ACC112 (cell line): ENCODE results near the gene NID1.
"Not testable (repeated sequence)": the region's sequence is repeated elsewhere in the genome, so short reads cannot be mapped to it uniquely, and the experiment has no call there.

ENCODE experiments used
- H2AFZ ChIP-seq: fragments of 200-600 bp; sonication (generic); one replicate; pipeline ENCODE4 v1.6.0; 2017; ENCODE audit warnings: antibody characterized with exemption, low read length; ENCODE audit not compliant: unreplicated experiment
- H3K27ac ChIP-seq: fragments of 200-600 bp; sonication (generic); 2 replicates; pipeline ENCODE4 v1.5.1; 2014; ENCODE audit warnings: low read depth, mild to moderate bottlenecking, antibody characterized with exemption, low read length, moderate library complexity
- H3K27me3 ChIP-seq: fragments of 200-600 bp; sonication (generic); 2 replicates; pipeline ENCODE4 v1.6.1; 2014; ENCODE audit warnings: mild to moderate bottlenecking, antibody characterized with exemption, low read length, moderate library complexity, mixed read lengths; ENCODE audit not compliant: insufficient read depth
- H3K36me3 ChIP-seq: fragments of 200-600 bp; sonication (generic); 2 replicates; pipeline ENCODE4 v1.6.1; 2016; ENCODE audit warnings: mild to moderate bottlenecking, antibody characterized with exemption, low read length, moderate library complexity, mixed read lengths; ENCODE audit not compliant: insufficient read depth
- H3K4me1 ChIP-seq: fragments of 200-600 bp; sonication (generic); one replicate; pipeline ENCODE4 v1.6.1; 2016; ENCODE audit warnings: low read length, mixed read lengths; ENCODE audit not compliant: insufficient read depth, unreplicated experiment, control insufficient read depth
- H3K4me3 ChIP-seq: fragments of 200-600 bp; sonication (generic); 2 replicates; pipeline ENCODE4 v1.5.1; 2014; ENCODE audit warnings: mild to moderate bottlenecking, low read depth, low read length
- H3K79me2 ChIP-seq: fragments of 200-600 bp; sonication (generic); one replicate; pipeline ENCODE4 v1.6.0; 2016; ENCODE audit warnings: low read length; ENCODE audit not compliant: control insufficient read depth, unreplicated experiment, insufficient read depth

NID1 gene

DNA sequence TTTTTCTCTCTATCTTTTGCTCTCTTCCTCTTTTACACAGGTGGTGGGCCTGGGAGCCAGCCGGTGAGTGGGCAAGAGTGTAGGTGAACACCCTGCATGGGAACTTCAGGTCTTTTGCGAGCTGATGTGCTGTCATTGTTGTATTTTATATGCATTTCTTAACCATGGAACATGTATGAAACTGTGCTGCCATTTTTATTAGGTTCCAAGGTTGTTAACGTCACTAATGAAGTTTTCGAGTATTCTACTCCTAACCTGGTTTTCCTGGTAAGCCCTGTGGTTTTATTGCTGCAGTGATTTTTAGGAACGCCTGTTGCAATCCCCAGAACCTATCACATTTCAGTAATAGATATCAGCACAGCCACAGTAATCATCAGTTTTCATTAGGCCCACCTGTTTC lies 14.8 kb upstream of the NID1 start:
- no peak overlapping the region for H3K4me3 ChIP-seq
- no peaks in the 10 kb centered on the region for H3K4me1 ChIP-seq
- no peaks in the 10 kb centered on the region for H3K79me2 ChIP-seq
- no peaks in the 10 kb centered on the region for H3K27me3 ChIP-seq
- H2AFZ ChIP-seq: no peak overlapping the region
- no peak overlapping the region for H3K27ac ChIP-seq
- H3K36me3 ChIP-seq: no peaks in the 10 kb centered on the region

DNA sequence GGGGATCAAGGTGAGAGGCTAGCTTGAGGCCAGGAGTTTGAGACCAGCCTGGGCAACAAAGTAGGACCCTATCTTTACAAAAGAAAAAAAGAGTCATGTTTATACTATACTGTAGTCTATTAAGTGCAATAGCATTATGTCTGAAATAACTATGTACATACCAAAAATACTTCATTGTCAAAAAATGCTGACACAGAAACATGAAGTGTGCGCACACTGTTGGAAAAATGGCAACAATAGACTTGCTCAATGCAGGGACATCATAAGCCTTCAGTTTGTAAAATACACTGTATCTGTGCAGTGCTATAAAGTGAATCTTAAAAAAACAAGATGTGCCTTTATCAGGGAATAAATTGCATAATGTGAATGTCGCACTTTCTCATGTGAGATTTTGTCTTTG lies 14.1 kb upstream of the NID1 start:
- H3K4me1 ChIP-seq: no peaks in the 10 kb centered on the region
- H3K27ac ChIP-seq: no peak overlapping the region
- no peaks in the 10 kb centered on the region for H3K27me3 ChIP-seq
- H2AFZ ChIP-seq: no peak overlapping the region
- no peaks in the 10 kb centered on the region for H3K36me3 ChIP-seq
- no peak overlapping the region for H3K4me3 ChIP-seq
- no peaks in the 10 kb centered on the region for H3K79me2 ChIP-seq

DNA sequence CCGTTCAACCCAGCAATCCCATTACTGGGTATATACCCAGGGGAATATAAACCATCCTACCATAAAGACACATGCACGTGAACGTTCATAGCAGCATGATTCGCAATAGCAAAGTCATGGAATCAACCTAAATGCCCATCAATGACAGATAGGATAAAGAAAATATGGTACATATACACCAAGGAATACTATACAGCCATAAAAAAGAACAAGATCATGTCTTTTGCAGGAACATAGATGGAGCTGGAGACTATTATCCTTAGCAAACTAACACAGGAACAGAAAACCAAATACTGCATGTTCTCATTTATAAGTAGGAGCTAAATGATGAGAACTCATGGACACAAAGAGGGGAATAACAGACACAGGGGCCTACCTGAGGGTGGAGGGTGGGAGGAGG lies 13.2 kb upstream of the NID1 start:
- H3K79me2 ChIP-seq, H3K4me3 ChIP-seq, H3K27me3 ChIP-seq: not testable (repeated sequence)

DNA sequence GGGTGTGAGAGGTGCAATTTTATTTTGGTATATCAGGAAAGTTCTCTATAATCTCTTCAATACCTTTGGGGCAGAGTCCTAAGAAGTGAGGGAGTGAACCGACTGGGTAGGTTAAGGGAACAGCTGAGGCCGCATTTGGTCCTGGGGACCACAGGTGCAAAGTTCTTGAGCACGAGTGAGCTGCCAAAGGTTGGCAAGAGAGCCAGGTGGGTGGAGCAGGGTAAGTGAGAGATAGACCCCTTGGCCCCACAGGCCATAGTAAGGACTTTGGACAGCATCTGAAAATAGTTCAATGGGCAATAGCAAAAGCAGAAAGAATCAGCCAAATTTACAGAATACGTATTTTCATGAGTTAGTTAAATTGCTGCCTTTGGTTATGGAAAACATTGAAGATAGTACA lies 11.0 kb upstream of the NID1 start:
- Histone ChIP-seq H3K36me3 (no peaks in the 10 kb centered on the region), H3K4me3 (no peak overlapping the region), H3K79me2 (no peaks in the 10 kb centered on the region), H3K27ac (no peak overlapping the region), H2AFZ (no peak overlapping the region), H3K4me1 (no peaks in the 10 kb centered on the region), H3K27me3 (no peaks in the 10 kb centered on the region)

More for the DNA sequence above, 13.2 kb upstream of the NID1 start:
- H2AFZ ChIP-seq, H3K27ac ChIP-seq, H3K4me1 ChIP-seq, H3K36me3 ChIP-seq: not testable (repeated sequence)

DNA sequence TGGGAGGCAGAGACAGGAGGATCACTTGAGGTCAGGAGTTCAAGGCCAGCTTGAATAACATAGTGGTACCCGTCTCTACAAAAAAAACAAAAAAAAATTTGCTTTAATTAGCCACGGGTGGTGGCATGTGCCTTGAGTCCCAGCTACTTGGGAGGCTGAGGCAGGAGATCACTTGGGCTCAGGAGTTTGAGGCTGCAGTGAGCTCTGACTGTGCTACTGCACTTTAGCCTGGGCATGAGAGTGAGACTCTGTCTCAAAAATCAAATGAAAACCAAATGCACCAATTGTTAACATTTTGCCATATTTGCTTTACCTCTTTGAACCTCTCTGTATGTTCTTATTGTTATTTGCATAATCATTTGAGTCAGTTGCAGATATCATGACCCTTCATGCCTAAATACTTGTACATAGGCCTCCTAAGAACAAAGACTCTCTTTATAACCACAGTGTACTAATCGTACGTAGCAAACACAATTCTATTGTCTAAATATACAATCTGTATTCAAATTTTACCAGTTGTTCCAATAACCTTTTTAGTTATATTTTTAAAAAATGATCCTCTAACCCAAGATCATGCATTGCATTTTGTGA lies 8.5 kb upstream of the NID1 start:
- Histone ChIP-seq H3K4me3 (no peak overlapping the region), H3K27me3 (no peaks in the 10 kb centered on the region), H3K79me2 (no peaks in the 10 kb centered on the region), H3K4me1 (no peaks in the 10 kb centered on the region), H2AFZ (no peak overlapping the region), H3K27ac (no peak overlapping the region), H3K36me3 (no peaks in the 10 kb centered on the region)

DNA sequence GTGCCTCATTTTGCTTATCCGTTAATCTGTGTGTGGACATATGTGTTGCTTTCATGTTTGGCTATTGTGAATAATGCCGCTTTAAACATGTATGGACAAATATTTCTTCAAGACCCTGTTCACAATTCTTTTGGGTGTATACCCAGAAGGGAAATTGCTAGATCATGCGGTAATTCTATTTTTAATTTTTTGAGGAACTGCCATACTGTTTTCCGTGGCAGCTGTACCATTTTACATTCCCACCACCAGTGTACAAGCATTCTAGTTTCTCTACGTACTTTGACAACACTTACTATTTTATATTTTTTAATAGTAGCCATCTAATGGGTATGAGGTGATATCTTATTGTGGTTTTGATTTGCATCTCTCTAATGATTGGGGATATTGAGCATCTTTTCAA lies 7.1 kb upstream of the NID1 start:
- Histone ChIP-seq H3K27me3 (no peaks in the 10 kb centered on the region), H3K4me1 (no peaks in the 10 kb centered on the region), H3K79me2 (no peaks in the 10 kb centered on the region), H3K36me3 (no peaks in the 10 kb centered on the region), H3K4me3 (no peak overlapping the region), H2AFZ (no peak overlapping the region), H3K27ac (no peak overlapping the region)

DNA sequence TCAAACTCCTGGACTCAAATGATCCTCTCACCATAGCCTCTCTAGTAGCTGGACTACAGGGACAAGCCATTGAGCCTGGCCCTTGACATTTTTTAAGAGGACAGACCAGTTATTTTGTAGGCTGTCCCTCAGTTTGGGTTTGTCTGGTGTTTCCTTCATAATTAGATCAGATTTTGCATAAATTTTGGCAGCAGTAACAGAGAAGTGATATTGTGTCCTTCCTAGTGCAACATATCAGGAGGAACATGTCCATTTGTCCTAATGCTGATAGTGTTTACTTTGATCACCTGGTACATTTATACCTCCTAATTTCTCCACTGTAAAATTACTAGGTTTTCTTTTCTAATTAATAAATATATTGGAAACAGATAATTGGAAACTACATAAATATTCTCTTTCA lies 5.9 kb upstream of the NID1 start:
- Histone ChIP-seq H3K4me1 (no peaks in the 10 kb centered on the region), H3K36me3 (no peaks in the 10 kb centered on the region), H3K79me2 (no peaks in the 10 kb centered on the region), H3K27ac (no peak overlapping the region), H2AFZ (no peak overlapping the region), H3K4me3 (no peak overlapping the region), H3K27me3 (no peaks in the 10 kb centered on the region)

DNA sequence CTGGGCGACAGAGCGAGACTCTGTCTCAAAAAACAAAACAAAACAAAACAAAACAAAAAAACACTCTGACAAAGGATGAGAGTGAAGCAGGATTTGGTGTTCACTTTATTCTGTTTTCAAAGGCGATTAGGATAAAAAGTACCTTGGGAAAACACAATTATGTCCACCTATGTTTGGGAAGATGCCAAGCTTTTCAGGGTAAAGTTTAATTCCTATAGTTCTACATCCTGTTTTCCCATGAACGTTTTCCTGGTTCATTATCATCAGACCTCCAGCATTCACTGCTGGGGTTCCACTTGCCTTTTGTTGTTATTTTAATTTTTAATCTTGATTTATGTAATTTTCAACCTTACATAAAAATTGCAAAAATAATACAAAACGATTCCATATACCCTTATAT lies 4.9 kb upstream of the NID1 start:
- H3K27ac ChIP-seq: no peak overlapping the region
- H2AFZ ChIP-seq: no peak overlapping the region
- no peaks in the 10 kb centered on the region for H3K4me1 ChIP-seq
- no peak overlapping the region for H3K4me3 ChIP-seq
- H3K27me3 ChIP-seq: no peaks in the 10 kb centered on the region
- H3K79me2 ChIP-seq: no peaks in the 10 kb centered on the region
- H3K36me3 ChIP-seq: no peaks in the 10 kb centered on the region

DNA sequence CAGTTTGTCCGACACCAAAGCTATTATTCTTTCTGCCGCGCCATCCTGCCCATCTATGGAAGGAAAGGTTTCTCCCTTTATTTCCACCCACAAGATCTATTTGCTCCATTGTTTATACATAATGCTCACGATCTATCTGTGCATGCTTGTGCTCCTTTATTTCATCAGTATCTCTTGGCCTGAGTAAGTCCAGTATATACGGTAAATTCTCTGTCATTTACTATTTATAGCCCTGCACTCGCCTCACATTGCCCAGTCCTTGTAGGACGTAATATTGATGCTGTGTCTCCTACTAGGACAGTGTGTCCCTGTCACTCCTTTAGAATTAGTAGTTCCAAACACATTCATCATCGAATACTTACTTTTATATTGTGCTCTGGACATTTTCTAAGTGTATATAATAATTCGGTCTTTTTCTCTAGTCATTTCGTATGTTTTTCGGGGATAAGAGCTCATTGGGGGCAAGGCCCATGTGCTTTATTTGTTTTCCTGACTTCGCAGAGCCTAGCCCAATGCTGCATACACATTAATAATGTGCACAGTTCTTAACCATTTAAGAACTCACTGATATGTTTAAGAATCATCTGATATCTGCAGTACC lies 3.1 kb upstream of the NID1 start:
- Histone ChIP-seq H3K27me3 (no peaks in the 10 kb centered on the region), H2AFZ (no peak overlapping the region), H3K79me2 (peaks cover 7% of the 10 kb centered on the region), H3K4me1 (no peaks in the 10 kb centered on the region), H3K4me3 (no peak overlapping the region), H3K36me3 (no peaks in the 10 kb centered on the region), H3K27ac (no peak overlapping the region)

DNA sequence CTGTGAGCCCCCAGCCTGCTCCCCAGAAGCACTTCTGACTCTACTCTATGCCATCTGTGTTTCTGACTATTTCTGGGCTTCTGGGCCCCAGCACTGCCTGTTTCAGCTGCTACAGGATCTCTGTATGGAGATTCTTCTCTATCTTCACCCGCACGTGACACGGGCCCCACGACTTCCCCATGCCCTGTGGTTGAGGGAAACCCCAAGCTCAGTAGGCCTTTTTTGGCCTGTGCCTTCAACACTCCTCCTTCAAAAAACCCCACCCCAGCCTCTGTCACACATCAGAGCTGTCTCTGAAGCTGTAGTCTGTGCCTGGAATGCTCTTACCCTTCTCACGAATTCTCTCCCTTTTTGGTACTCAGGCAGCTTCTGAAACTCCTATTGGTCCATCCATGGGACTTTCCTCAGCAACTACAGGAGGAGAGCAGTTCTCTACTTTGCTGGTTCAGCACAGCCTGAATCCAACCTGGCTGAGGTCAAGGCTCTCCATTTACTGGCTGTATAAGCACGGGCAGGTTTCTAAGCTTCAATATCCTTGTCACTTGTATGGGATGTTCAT lies 2.0 kb upstream of the NID1 start:
- Histone ChIP-seq H3K4me3 (no peak overlapping the region), H3K36me3 (no peaks in the 10 kb centered on the region), H3K27me3 (no peaks in the 10 kb centered on the region), H3K4me1 (no peaks in the 10 kb centered on the region), H3K27ac (no peak overlapping the region), H2AFZ (no peak overlapping the region), H3K79me2 (peaks cover 10% of the 10 kb centered on the region)

DNA sequence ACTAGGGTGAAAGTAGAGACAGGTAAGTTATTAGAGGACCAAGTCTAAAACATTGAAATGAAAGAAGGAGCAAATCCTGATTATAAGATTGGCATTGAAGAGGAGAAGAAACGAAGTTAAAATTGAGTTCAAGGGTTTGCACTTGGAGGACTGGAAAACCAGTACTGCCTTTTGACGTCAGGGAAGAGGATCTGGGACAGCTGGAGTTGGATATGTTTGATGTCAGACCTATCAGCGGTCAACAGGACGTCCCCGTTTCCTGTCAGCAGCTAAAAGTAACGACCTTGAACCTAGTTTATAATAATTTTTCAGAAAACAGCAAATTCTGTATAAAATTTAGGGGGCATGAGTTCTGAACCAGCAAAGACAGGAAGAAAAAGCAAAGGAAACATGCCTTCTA lies 1.2 kb upstream of the NID1 start:
- no peaks in the 10 kb centered on the region for H3K27me3 ChIP-seq
- H3K27ac ChIP-seq: no peak overlapping the region
- H3K4me1 ChIP-seq: no peaks in the 10 kb centered on the region
- H3K79me2 ChIP-seq: peaks cover 19% of the 10 kb centered on the region
- peaks cover 4% of the 10 kb centered on the region; the same call in 1 of the 2 replicates for H3K36me3 ChIP-seq
- no peak overlapping the region for H2AFZ ChIP-seq
- H3K4me3 ChIP-seq: no peak overlapping the region
